ENCODE data around the gene NR4A3.
"Not testable (repeated sequence)": the region's sequence is repeated elsewhere in the genome, so short reads cannot be mapped to it uniquely, and the experiment has no call there.

Gene NR4A3

DNA sequence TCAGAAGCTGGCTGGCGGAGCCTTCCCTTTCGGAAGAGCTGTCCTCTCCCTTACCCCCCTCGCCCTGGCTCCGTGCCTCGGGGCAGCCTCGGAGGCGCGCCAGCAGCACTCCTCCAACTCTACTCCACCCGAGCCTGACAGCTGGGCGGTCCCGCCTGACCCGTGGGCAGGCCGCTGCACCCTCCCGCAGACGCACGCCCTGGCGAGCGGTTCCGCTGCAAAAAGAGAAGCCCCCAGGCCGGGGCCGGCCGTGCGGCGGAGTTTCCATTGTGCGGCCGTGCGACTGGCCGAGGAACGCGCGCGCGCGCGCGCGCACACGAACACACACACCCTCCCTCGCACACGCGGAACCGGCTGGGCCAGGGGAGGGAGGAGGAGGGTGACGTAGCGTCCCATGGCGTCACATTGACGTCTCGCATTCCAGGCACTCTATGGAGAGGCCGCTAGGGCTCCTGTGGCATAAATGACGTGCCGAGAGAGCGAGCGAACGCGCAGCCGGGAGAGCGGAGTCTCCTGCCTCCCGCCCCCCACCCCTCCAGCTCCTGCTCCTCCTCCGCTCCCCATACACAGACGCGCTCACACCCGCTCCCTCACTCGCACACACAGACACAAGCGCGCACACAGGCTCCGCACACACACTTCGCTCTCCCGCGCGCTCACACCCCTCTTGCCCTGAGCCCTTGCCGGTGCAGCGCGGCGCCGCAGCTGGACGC lies at the start of gene NR4A3:
Gene NR4A3, plus strand, starts transcription at position 490 of the 713 bp plus-strand sequence. CDS start 6,158 bp downstream, outside the sequence.
- peak; percentile 96 for DNase-seq

DNA sequence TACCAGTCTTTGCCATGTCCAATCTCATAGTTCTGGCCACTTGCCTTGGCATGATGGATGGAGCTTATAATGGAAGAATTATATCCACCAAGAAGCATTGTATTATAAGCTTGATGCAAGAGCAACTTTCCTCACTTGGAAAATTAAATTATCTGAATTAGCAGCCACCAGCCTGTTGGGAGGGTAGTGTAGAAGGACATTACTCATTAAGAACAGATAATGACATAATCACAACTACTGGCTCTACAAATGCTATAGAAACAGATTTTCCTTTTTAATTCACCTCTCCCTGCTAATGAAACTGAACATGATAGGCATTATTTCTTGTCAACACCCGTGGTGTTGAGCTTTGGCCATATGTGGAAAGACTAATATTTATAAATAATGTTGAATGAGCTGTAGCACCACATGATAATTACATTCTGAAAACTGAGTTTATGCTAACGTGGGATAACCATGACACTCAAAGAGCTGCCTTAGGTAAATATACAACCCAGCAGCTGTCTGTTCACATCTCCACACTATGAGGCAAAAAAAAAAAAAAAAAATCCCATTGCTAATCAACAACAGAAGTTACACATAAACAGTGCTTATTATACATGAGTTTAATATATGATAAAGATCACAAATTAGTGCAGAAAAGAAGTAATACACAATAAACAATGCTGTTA lies 48.1 kb upstream of the NR4A3 start:
- DNase-seq = no peak

DNA sequence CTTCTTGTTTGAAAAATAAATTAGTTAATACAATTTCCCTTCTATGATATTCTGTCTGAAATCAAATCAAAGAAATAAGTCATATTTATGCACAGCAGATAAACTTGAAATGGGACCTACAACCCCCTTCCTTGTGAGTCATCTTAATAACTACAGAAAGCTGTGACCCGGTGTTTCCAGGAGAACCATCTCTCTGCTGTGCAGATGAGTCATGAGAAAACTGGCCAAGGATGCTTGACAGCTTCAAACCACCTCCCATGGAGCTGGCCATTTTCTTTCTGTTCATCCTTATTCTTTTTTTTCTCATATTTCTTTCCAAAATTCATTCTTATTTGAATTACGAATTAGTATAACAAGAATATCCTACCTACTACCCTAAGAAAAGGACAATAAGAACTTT lies 43.4 kb upstream of the NR4A3 start:
- DNase-seq = no peak

GRCh38 chr9:99778836-99779235 lies 42.8 kb upstream of the NR4A3 start:
- DNase-seq = no peak

GRCh38 chr9:99779277-99779676 lies 42.4 kb upstream of the NR4A3 start:
- no peak for DNase-seq

- not testable (repeated sequence) for DNase-seq
These were observed 39.3 kb upstream of the NR4A3 start for GRCh38 chr9:99782349-99782748.

- no peak for DNase-seq
These were observed 38.5 kb upstream of the NR4A3 start for GRCh38 chr9:99782962-99783718.

DNA sequence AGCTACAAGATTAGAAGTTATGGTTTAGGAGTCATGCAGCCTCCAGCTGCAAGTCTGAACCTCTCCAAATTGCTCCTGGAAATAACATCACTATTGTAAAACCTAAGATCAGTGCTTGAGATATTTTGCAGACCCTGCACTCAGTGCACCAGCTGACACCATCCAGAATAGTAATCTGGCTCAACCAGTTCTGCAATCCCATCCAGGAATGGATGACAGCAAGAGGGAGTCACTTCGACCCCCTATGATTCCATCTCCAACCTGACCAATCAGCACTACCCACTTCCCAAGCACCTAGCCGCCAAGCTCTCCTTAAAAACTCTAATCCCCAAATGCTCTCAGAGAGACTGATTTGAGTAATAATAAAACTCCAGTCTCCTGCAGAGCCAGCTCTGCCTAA lies 37.9 kb upstream of the NR4A3 start:
- DNase-seq = peak; percentile 83

DNA sequence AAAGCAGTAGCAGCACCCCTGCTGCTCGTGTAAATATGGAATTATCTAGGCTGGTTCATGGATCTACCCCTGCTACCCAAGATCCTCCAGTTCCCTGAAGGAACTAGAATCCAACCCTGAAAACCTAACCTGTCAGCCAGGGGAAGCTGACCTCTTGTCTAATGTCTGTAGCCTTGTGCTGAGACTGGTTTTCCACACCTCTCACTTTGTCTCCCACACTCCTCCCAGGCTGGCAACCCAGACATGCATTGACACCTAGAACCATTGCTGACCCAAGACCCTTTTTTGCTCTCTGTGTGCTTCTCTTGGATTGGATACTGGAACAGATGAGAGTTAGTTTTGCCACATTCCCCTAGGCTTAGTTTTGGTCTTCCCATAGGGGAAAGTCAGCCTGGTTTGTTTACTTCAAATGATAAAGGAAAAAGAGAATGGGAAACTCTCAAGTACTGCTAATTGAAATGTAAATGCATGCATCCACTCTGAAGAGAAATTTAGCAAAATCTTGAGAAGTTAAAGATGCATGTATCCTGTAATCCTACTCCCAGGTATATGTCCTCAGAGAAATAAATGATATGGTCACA lies 36.6 kb upstream of the NR4A3 start:
- DNase-seq = peak; percentile 54

GRCh38 chr9:99787556-99787955 lies 34.1 kb upstream of the NR4A3 start:
- no peak for DNase-seq

- DNase-seq = no peak
These were observed 28.2 kb upstream of the NR4A3 start for GRCh38 chr9:99793528-99793927.

DNA sequence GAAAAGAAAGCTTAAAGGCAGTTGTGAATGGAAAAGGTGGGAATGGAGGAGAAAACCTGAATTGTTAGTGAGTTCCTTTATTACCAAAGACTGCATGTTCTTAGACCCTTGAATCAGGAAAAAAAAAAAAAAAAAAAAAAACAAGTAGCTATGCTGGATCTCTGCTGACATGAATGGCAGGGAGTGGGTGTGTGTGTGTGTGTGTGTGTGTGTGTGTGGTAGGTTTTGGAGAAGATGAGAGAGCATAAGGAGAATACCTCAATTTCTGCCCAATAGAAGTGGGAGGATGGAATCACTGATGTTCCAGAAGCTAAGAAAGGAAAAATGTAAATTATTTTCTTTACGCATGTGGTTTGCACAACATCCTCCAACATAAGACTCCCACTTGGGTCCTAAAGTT lies 25.5 kb upstream of the NR4A3 start:
- no peak for DNase-seq

DNA sequence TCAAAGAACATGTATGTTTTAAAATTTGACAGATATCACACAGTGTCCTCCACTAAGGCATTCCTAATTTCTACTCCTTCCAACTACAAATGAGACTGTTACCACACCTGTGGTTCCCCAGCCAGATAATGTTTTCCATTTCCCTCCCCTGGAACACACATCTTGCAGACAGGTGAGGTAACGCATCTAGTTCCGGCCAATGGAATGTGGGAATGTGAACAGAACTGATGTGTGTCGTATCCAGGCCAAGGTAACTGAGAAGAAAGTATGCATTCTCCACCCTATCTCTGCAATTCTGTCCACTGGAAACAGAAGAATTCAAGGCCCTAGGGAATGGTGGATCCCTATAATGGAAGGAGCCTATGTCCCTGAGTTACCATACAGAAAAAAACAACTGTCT lies 19.9 kb upstream of the NR4A3 start:
- DNase-seq = peak; percentile 60

DNA sequence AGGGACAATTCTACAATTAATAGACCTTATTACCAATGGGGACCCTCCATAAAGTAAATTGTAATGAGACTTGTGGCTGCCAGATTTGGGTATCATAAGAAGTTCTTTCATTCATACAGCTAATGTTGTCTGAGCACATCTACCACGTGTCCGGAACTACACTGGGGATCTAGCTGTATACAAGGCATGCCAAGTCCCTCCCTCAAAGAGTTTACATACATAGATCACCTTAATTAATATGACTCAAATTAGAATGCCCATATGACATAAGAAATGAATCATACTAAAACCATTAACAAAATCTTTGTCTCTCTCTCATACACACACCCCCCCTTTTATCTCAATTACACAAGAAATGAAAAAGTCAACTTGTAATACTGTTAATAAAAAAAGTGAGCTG lies 18.0 kb upstream of the NR4A3 start:
- DNase-seq = no peak

GRCh38 chr9:99807276-99807852 lies 14.3 kb upstream of the NR4A3 start:
- peak; percentile 70 for DNase-seq

- no peak for DNase-seq
These were observed 13.7 kb upstream of the NR4A3 start for GRCh38 chr9:99807956-99808355.

DNA sequence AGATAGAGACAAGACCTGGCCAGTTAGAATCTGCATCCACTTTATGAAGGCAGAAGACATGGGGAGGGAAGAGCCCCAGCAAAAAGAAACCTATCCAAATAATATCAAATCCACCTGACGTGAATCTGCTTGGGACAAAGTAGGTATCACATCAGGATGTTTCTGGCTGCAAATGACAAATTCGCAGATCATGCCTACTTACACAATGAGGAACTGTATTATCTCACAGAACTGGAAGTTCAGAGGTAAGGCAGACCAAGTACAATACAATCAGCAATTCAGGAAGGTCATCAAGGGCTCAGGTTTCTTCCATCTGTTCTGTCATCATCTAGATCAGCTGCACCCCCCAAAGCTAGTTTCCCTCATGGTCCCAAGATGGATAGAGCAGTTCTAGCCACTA lies 13.2 kb upstream of the NR4A3 start:
- no peak for DNase-seq

- no peak for DNase-seq
These were observed 11.9 kb upstream of the NR4A3 start for GRCh38 chr9:99809586-99810319.

- DNase-seq = no peak
These were observed 10.5 kb upstream of the NR4A3 start for GRCh38 chr9:99811172-99811571.

DNA sequence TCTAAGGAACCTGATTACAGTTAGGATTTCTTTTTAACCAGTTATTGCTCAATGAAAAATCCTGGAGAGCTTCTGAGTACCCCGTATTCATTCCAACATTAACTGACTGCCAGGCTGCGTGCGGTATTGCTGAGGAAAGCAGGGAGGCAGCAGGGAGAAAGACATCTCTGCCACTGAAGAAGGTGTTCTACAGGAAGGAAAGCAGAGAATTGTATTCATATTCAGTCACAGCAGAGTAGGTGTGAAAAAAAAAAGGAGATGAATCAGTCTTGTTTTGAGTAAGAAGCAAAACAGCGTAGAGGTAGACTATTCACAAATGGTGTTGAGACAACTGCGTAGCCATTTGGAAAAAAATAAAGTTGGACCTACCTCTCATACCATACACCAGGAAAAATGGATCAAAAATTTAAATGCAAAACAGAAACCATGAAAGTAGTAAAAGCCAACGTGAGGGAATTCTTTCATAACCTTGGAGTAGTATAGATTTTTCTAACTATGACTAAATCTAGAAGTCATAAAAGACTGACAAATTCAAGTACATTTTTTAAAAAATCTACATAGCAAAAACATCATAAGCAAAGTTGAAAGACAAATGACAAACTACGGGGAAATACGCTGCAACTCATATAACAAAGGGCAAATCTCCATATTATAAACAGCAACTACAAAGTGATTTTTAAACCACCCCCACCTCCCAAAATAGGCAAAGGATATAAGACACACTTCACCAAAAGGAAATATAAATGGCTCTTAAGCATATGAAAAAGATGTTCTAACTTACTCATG lies 9.9 kb upstream of the NR4A3 start:
- DNase-seq = no peak

DNA sequence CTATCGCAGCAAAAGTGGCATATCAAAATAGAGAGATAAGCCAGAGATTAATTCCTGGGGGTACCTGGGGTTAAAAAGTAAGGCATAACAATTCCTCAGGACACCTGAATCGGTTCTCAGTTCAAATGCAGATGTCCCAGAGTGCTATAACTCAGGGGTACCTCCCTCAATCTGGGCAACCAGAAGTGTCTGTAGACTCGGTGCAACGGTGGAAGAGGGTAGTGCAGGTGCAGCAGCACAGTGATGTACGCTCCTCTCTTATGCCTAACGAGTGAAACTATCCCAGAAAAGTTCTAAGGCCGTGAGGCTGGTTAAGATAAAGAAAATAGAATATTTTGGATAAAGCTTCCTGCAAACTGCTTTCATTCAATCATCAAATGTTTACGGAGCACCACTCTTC lies 7.9 kb upstream of the NR4A3 start:
- no peak for DNase-seq

- no peak for DNase-seq
These were observed 7.3 kb upstream of the NR4A3 start for GRCh38 chr9:99814359-99814758.
